Prostate gland (tissue), 2 donors: ENCODE data around the gene LYRM4. TPM values are rescaled to one million over a fixed set of nuclear protein-coding genes. Genes with fewer than 3 reads are reported as not detected.

Experiments used
- DNase-seq: peaks from one replicate; pipeline ENCODE4 v3.0.0-alpha.2; 2019; ENCODE audit warnings: low spot score
- H3K27ac ChIP-seq, 2 donors: fragments of 200-600 bp; sonication (generic); 2 replicates each; pipeline ENCODE4 v1.5.1; 2017 to 2019
- H3K27me3 ChIP-seq: fragments of 200-600 bp; sonication (generic); replicated peaks from 2 replicates; pipeline ENCODE4 v1.5.1; 2019; ENCODE audit not compliant: insufficient read depth
- H3K36me3 ChIP-seq, 2 donors: fragments of 200-600 bp; sonication (generic); 1 replicate in 1 of 2; 2 replicates in 1 of 2; pipeline versions ENCODE4 v1.5.1 to v1.8.1; 2017 to 2019
- H3K4me1 ChIP-seq: fragments of 200-600 bp; sonication (generic); replicated peaks from 2 replicates; pipeline ENCODE4 v1.5.1; 2019
- H3K4me3 ChIP-seq, 2 donors: fragments of 200-600 bp; sonication (generic); 2 replicates each; pipeline ENCODE4 v1.5.1; 2017 to 2019
- H3K9me3 ChIP-seq: fragments of 200-600 bp; sonication (generic); 2 replicates; pipeline ENCODE4 v1.5.1; 2017
- CTCF ChIP-seq, 4 experiments: fragments of 200-600 bp in 2 of 4; fragments of 450-650 bp in 2 of 4; sonication (generic) in 2 of 4; IDR thresholded peaks; 1 replicate in 3 of 4; 2 replicates in 1 of 4; pipeline ENCODE4 v1.5.1; 2016 to 2019; ENCODE audit warnings: antibody characterized with exemption in 4 of 4, mild to moderate bottlenecking in 2 of 4, moderate library complexity in 2 of 4
- POLR2A ChIP-seq: fragments of 450-650 bp; IDR thresholded peaks from one replicate; pipeline ENCODE4 v1.6.1; 2016; ENCODE audit warnings: antibody characterized with exemption, mild to moderate bottlenecking
- POLR2AphosphoS5 ChIP-seq: sonication (generic); formaldehyde crosslinking; IDR thresholded peaks from one replicate; pipeline ENCODE4 v1.6.1; 2017; ENCODE audit warnings: antibody characterized with exemption
- WGBS: methylation state at CpG from one replicate; pipeline ENCODE4 v1.1.5; 2018; 5-methylcytosine and 5-hydroxymethylcytosine counted together
- intact Hi-C: fragments of 100-400 bp; cut with DNase I; formaldehyde crosslinking; loops from one replicate; pipeline ENCODE4 v1.14.2; 2022
- total RNA-seq, 2 donors: library from RNA; depleted of rRNA; stranded (reverse); fragments of >200 nt; gene quantifications; one replicate each; pipeline ENCODE4 v1.1.0, GENCODE V29; 2016

Gene LYRM4
- total RNA-seq, 2 donors from 2014 or later: 21.4 to 23.7 TPM

- H3K27me3 ChIP-seq: no peaks in the 10 kb centered on the region
- H3K4me1 ChIP-seq: no peaks in the 10 kb centered on the region
- H3K27ac ChIP-seq: no peak overlapping the region
- no peak for DNase-seq
- TF ChIP-seq POLR2AphosphoS5 (no peak), CTCF (IDR thresholded peaks at IDR 0.05) (no peak), POLR2A (no peak)
- WGBS: 28% methylated on average over 7 of the region's 7 CpGs
- intact Hi-C loops: no loop called here
- H3K36me3 ChIP-seq: no peaks in the 10 kb centered on the region
- no peaks in the 10 kb centered on the region for H3K9me3 ChIP-seq
- no peak overlapping the region for H3K4me3 ChIP-seq
Observed at GRCh38 chr6:5295623-5296022, 34.9 kb upstream of the LYRM4 start.

- TF ChIP-seq CTCF (IDR thresholded peaks at IDR 0.05): no peak
- TF ChIP-seq POLR2AphosphoS5: no peak
- no peak for TF ChIP-seq POLR2A
- DNase-seq: no peak
- H3K4me1 ChIP-seq: no peaks in the 10 kb centered on the region
- H3K4me3 ChIP-seq: no peak overlapping the region
- intact Hi-C loops: no loop called here
- H3K36me3 ChIP-seq: no peaks in the 10 kb centered on the region
- H3K9me3 ChIP-seq: no peaks in the 10 kb centered on the region
- no peaks in the 10 kb centered on the region for H3K27me3 ChIP-seq
- no peak overlapping the region for H3K27ac ChIP-seq
- WGBS: 84% methylated on average over 11 of the region's 11 CpGs
Observed at GRCh38 chr6:5294392-5295211, 33.9 kb upstream of the LYRM4 start.

GRCh38 chr6:5293692-5294091 is 32.9 kb upstream of the LYRM4 start:
- no peaks in the 10 kb centered on the region for H3K4me1 ChIP-seq
- WGBS: 68% methylated on average over 2 of the region's 2 CpGs
- intact Hi-C loops: no loop called here
- no peak for DNase-seq
- no peak for TF ChIP-seq CTCF (IDR thresholded peaks at IDR 0.05)
- TF ChIP-seq POLR2A: no peak
- no peak for TF ChIP-seq POLR2AphosphoS5
- no peak overlapping the region for H3K4me3 ChIP-seq
- no peaks in the 10 kb centered on the region for H3K36me3 ChIP-seq
- H3K27ac ChIP-seq: no peak overlapping the region
- no peaks in the 10 kb centered on the region for H3K9me3 ChIP-seq
- H3K27me3 ChIP-seq: no peaks in the 10 kb centered on the region

- no peak for DNase-seq
- intact Hi-C loops: no loop called here
- 70% methylated on average over 1 of the region's 1 CpG for WGBS
Observed at GRCh38 chr6:5292154-5292553, 31.4 kb upstream of the LYRM4 start.

More at GRCh38 chr6:5292154-5292553, 31.4 kb upstream of the LYRM4 start:
- Histone ChIP-seq H3K9me3 (no peaks in the 10 kb centered on the region), H3K27me3 (no peaks in the 10 kb centered on the region), H3K27ac (no peak overlapping the region), H3K4me1 (no peaks in the 10 kb centered on the region), H3K36me3 (no peaks in the 10 kb centered on the region), H3K4me3 (no peak overlapping the region)
- TF ChIP-seq CTCF (IDR thresholded peaks at IDR 0.05) (no peak), POLR2AphosphoS5 (no peak), POLR2A (no peak)
